GM12878 (cell line): ENCODE measurements around the gene GRIK1. TPM values are rescaled to one million over a fixed set of nuclear protein-coding genes. Genes with fewer than 3 reads are reported as not detected.

Source experiments
- ATAC-seq: fragments of 200-7000 bp; cut with Tn5 transposase; 3 replicates; pipeline ENCODE4 v1.9.1; 2020; ENCODE audit warnings: mild to moderate bottlenecking, moderate library complexity
- BruUV-seq: library from RNA; stranded (reverse); fragments of 400-500 nt; replicated peaks from 2 replicates; lab custom pipeline; 2021; lab: Mats Ljungman, UMichigan
- CTCF ChIA-PET: fragments of 300-600 bp; sonication (Branson Sonifier 250); formaldehyde crosslinking; extraction: SDS; loops from one replicate; lab custom pipeline; 2021; ENCODE audit warnings: inconsistent platforms; lab: Yijun Ruan, JAX
- POLR2A ChIA-PET: fragments of 350-600 bp; formaldehyde crosslinking; extraction: SDS; loops from one replicate; lab custom pipeline; 2021; ENCODE audit warnings: inconsistent platforms; lab: Charles Lee
- RAD21 ChIA-PET: fragments of 300-600 bp; sonication (Branson Sonifier 250); formaldehyde crosslinking; loops from one replicate; lab custom pipeline; 2023; ENCODE audit warnings: antibody characterized with exemption; ENCODE audit not compliant: unreplicated experiment; lab: Charles Lee
- SMC1A ChIA-PET: fragments of 300-600 bp; sonication (Branson Sonifier 250); formaldehyde crosslinking; loops from one replicate; lab custom pipeline; 2023; ENCODE audit not compliant: unreplicated experiment, uncharacterized antibody; lab: Charles Lee
- DNase-seq: peaks from one replicate; pipeline ENCODE4 v3.0.0-alpha.2; 2011; ENCODE audit warnings: low read depth, low spot score
- FAIRE-seq: peaks from 3 replicates; lab custom pipeline; 2011; peaks lifted over from hg19 to GRCh38; lab: Jason Lieb, UNC
- H2AFZ ChIP-seq: 2 replicates; pipeline ENCODE4 v1.6.0; 2011; ENCODE audit warnings: low read depth, low read length, control low read depth; ENCODE audit not compliant: control insufficient read depth
- H3K27ac ChIP-seq: 2 replicates; pipeline ENCODE4 v1.5.1; 2011; ENCODE audit warnings: control low read depth; ENCODE audit not compliant: control insufficient read depth, insufficient read depth
- H3K27me3 ChIP-seq, 2 experiments: replicated peaks in 1 of 2; 2 replicates each; pipeline versions ENCODE4 v1.6.0 to v1.6.1; 2011; ENCODE audit warnings: low read length in 1 of 2; ENCODE audit not compliant: control insufficient read depth in 2 of 2, insufficient read depth in 2 of 2
- H3K36me3 ChIP-seq, 2 experiments: 2 replicates each; pipeline ENCODE4 v1.5.1; 2011; ENCODE audit warnings: low read length in 1 of 2; ENCODE audit not compliant: control insufficient read depth in 2 of 2, insufficient read depth in 2 of 2
- H3K4me1 ChIP-seq: 2 replicates; pipeline ENCODE4 v1.6.1; 2011; ENCODE audit warnings: mild to moderate bottlenecking, low read length, moderate library complexity, mixed read lengths; ENCODE audit not compliant: control insufficient read depth, insufficient read depth
- H3K4me2 ChIP-seq: 2 replicates; pipeline ENCODE4 v1.6.0; 2011; ENCODE audit warnings: control low read depth; ENCODE audit not compliant: control insufficient read depth, insufficient read depth
- H3K4me3 ChIP-seq: fragments of 200-600 bp; sonication (generic); 2 replicates; pipeline ENCODE4 v1.5.1; 2016
- H3K79me2 ChIP-seq: 2 replicates; pipeline ENCODE4 v1.6.0; 2011; ENCODE audit warnings: low read length; ENCODE audit not compliant: control insufficient read depth, insufficient read depth
- H3K9ac ChIP-seq: 2 replicates; pipeline ENCODE4 v1.8.0; 2011; ENCODE audit warnings: low read length, control low read depth, mixed read lengths; ENCODE audit not compliant: control insufficient read depth, insufficient read depth
- H3K9me3 ChIP-seq: replicated peaks from 3 replicates; pipeline ENCODE4 v1.5.1; 2011; ENCODE audit warnings: mild to moderate bottlenecking, low read length; ENCODE audit not compliant: control insufficient read depth, insufficient read depth
- H4K20me1 ChIP-seq: 2 replicates; pipeline ENCODE4 v1.6.0; 2011; ENCODE audit not compliant: control insufficient read depth, insufficient read depth
- EP300 ChIP-seq, 2 experiments: fragments of 150-350 bp in 1 of 2; IDR thresholded peaks; 2 replicates each; pipeline ENCODE4 v1.6.1; 2011 to 2012; ENCODE audit warnings: low read depth in 2 of 2, low read length in 2 of 2, borderline replicate concordance in 1 of 2, improper control_type of control experiment in 1 of 2, inconsistent platforms in 1 of 2; ENCODE audit not compliant: control insufficient read depth in 1 of 2
- WGBS: methylation state at CpG from one replicate; pipeline ENCODE4 v1.1.6; 2016; ENCODE audit warnings: low lambda C conversion rate; ENCODE audit not compliant: insufficient replicate concordance, insufficient coverage; ENCODE audit errors: missing lambda C conversion rate; 5-methylcytosine and 5-hydroxymethylcytosine counted together
- in situ Hi-C: fragments of 300-500 bp; cut with MboI; formaldehyde crosslinking; loops from 9 replicates; pipeline ENCODE4 v1.14.3; 2018; ENCODE audit warnings: mixed read lengths
- intact Hi-C: fragments of 100-400 bp; cut with micrococcal nuclease; formaldehyde crosslinking; loops from one replicate; pipeline ENCODE4 v1.14.2; 2022; ENCODE audit not compliant: unreplicated experiment
- polyA plus RNA-seq, 11 experiments: library from polyadenylated mRNA; depleted of rRNA in 4 of 11; unstranded in 6 of 11; stranded (reverse) in 5 of 11; fragments of >200 nt; fragmentation: Nextera tagmentation in 4 of 11; fragmentation: Illumina TruSeq in 1 of 11; extraction: Ambion mirVana in 4 of 11; extraction: Trizol in 1 of 11; gene quantifications; 1 replicate in 1 of 11; 2 replicates in 10 of 11; pipeline versions ENCODE4 v1.2.1 to v1.2.3, GENCODE V29; 2011 to 2016; ENCODE audit warnings: inconsistent platforms in 2 of 11, missing spikeins in 2 of 11, low read depth in 1 of 11
- total RNA-seq, 4 experiments: library from RNA; depleted of rRNA in 3 of 4; stranded (reverse); fragments of >200 nt in 3 of 4; fragmentation: Illumina TruSeq in 1 of 4; extraction: Trizol in 1 of 4; gene quantifications; 2 replicates each; pipeline versions ENCODE4 v1.2.1 to v1.2.3, GENCODE V29; 2013 to 2021
- TF ChIP-seq, protein P1 (sequence below): fragments of 450-650 bp; IDR thresholded peaks from 2 replicates; pipeline ENCODE4 v1.6.1; 2017; ENCODE audit warnings: mild to moderate bottlenecking, moderate library complexity

The GRIK1 gene
- total and polyA plus RNA-seq, 10 of the 15 experiments (the other 5 are each of a cell fraction or from before 2014, with no cell fraction given): 0.05 to 0.13 (median 0.09) TPM; not detected in 7

DNA sequence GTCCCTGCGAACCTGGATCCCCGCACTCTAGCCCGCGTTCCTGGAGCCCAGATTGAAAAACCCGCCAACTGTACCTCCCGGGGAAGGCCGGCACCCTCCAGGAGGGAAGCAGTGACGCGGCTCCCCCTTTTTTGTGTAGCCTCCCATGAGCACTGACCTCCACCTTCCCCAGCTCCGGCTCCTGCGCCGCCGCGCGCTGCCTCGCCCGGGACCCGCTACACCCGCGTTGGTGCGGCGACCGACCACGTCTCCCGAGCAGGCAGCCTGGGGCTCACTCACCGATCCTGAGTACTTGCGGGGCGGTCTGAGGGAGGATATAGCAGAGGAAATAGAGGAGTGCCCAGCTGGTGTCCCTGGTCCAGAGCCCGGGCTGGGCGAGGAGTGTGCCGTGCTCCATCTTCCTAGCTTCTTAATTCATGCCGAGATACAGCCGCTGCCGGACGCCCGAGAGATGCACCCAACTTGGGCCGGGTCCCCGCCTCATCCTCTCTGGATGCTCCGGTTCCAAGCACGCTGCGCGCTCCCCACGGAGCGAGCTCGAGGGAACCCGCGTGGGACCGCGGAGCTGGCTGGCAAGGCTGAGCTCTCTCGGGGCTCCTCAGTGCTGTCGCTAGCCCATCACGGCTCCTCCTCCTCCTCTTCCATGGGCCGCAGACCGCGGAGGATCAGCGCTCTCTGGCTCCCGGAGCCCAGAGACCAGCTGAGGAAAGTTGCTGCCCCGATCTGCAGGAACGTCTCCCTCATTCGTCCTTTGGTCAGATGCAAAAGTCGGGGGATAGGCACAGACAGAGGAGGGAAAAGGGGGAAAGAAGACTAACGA lies 482 bp downstream of the GRIK1 start:
- Histone ChIP-seq H3K27me3 (no peaks in the 10 kb centered on the region; a peak in 1 of 4 replicates), H3K9me3 (no peaks in the 10 kb centered on the region), H3K4me2 (no peak overlapping the region), H3K4me1 (no peaks in the 10 kb centered on the region), H3K9ac (no peak overlapping the region), H3K27ac (no peak overlapping the region), H3K79me2 (no peaks in the 10 kb centered on the region), H3K36me3 (no peaks in the 10 kb centered on the region), H2AFZ (no peak overlapping the region), H4K20me1 (no peaks in the 10 kb centered on the region), H3K4me3 (no peak overlapping the region)
- RAD21 ChIA-PET: no interaction called here
- CTCF ChIA-PET: interaction anchor here (0.6 kb wide), 1 partner anchor 8 kb away, joined by 4 read pairs; no protein-coding TSS in a partner anchor
- no TSS peak for BruUV-seq
- no peak for TF ChIP-seq EP300 (IDR thresholded peaks at IDR 0.05; ENCODE audit: borderline replicate concordance in 1 of 2, control insufficient read depth in 1 of 2, low read depth in 2 of 2, low read length in 2 of 2)
- TF ChIP-seq, protein P1, sequence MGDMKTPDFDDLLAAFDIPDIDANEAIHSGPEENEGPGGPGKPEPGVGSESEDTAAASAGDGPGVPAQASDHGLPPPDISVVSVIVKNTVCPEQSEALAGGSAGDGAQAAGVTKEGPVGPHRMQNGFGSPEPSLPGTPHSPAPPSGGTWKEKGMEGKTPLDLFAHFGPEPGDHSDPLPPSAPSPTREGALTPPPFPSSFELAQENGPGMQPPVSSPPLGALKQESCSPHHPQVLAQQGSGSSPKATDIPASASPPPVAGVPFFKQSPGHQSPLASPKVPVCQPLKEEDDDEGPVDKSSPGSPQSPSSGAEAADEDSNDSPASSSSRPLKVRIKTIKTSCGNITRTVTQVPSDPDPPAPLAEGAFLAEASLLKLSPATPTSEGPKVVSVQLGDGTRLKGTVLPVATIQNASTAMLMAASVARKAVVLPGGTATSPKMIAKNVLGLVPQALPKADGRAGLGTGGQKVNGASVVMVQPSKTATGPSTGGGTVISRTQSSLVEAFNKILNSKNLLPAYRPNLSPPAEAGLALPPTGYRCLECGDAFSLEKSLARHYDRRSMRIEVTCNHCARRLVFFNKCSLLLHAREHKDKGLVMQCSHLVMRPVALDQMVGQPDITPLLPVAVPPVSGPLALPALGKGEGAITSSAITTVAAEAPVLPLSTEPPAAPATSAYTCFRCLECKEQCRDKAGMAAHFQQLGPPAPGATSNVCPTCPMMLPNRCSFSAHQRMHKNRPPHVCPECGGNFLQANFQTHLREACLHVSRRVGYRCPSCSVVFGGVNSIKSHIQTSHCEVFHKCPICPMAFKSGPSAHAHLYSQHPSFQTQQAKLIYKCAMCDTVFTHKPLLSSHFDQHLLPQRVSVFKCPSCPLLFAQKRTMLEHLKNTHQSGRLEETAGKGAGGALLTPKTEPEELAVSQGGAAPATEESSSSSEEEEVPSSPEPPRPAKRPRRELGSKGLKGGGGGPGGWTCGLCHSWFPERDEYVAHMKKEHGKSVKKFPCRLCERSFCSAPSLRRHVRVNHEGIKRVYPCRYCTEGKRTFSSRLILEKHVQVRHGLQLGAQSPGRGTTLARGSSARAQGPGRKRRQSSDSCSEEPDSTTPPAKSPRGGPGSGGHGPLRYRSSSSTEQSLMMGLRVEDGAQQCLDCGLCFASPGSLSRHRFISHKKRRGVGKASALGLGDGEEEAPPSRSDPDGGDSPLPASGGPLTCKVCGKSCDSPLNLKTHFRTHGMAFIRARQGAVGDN: no peak
- 53% methylated on average over 58 of the region's 62 CpGs for WGBS
- intact Hi-C loops (no loop called here), in situ Hi-C loops (no loop called here)
- ATAC-seq: no peak
- POLR2A ChIA-PET: no interaction called here
- no peak for DNase-seq
- FAIRE-seq: no peak
- SMC1A ChIA-PET: no interaction called here
